GM12878 (cell line): Measurements from ENCODE around the gene C3orf22. TPM values are rescaled to one million over a fixed set of nuclear protein-coding genes. Genes with fewer than 3 reads are reported as not detected.

Experiments
- ATAC-seq: fragments of 200-7000 bp; cut with Tn5 transposase; 3 replicates; pipeline ENCODE4 v1.9.1; 2020; ENCODE audit warnings: mild to moderate bottlenecking, moderate library complexity
- BruUV-seq: library from RNA; stranded (reverse); fragments of 400-500 nt; replicated peaks from 2 replicates; lab custom pipeline; 2021; lab: Mats Ljungman, UMichigan
- CTCF ChIA-PET: fragments of 300-600 bp; sonication (Branson Sonifier 250); formaldehyde crosslinking; extraction: SDS; loops from one replicate; lab custom pipeline; 2021; ENCODE audit warnings: inconsistent platforms; lab: Yijun Ruan, JAX
- POLR2A ChIA-PET: fragments of 350-600 bp; formaldehyde crosslinking; extraction: SDS; loops from one replicate; lab custom pipeline; 2021; ENCODE audit warnings: inconsistent platforms; lab: Charles Lee
- RAD21 ChIA-PET: fragments of 300-600 bp; sonication (Branson Sonifier 250); formaldehyde crosslinking; loops from one replicate; lab custom pipeline; 2023; ENCODE audit warnings: antibody characterized with exemption; ENCODE audit not compliant: unreplicated experiment; lab: Charles Lee
- SMC1A ChIA-PET: fragments of 300-600 bp; sonication (Branson Sonifier 250); formaldehyde crosslinking; loops from one replicate; lab custom pipeline; 2023; ENCODE audit not compliant: unreplicated experiment, uncharacterized antibody; lab: Charles Lee
- DNase-seq: peaks from one replicate; pipeline ENCODE4 v3.0.0-alpha.2; 2011; ENCODE audit warnings: low read depth, low spot score
- FAIRE-seq: peaks from 3 replicates; lab custom pipeline; 2011; peaks lifted over from hg19 to GRCh38; lab: Jason Lieb, UNC
- H2AFZ ChIP-seq: 2 replicates; pipeline ENCODE4 v1.6.0; 2011; ENCODE audit warnings: low read depth, low read length, control low read depth; ENCODE audit not compliant: control insufficient read depth
- H3K27ac ChIP-seq: 2 replicates; pipeline ENCODE4 v1.5.1; 2011; ENCODE audit warnings: control low read depth; ENCODE audit not compliant: control insufficient read depth, insufficient read depth
- H3K27me3 ChIP-seq, 2 experiments: replicated peaks in 1 of 2; 2 replicates each; pipeline versions ENCODE4 v1.6.0 to v1.6.1; 2011; ENCODE audit warnings: low read length in 1 of 2; ENCODE audit not compliant: control insufficient read depth in 2 of 2, insufficient read depth in 2 of 2
- H3K36me3 ChIP-seq, 2 experiments: 2 replicates each; pipeline ENCODE4 v1.5.1; 2011; ENCODE audit warnings: low read length in 1 of 2; ENCODE audit not compliant: control insufficient read depth in 2 of 2, insufficient read depth in 2 of 2
- H3K4me1 ChIP-seq: 2 replicates; pipeline ENCODE4 v1.6.1; 2011; ENCODE audit warnings: mild to moderate bottlenecking, low read length, moderate library complexity, mixed read lengths; ENCODE audit not compliant: control insufficient read depth, insufficient read depth
- H3K4me2 ChIP-seq: 2 replicates; pipeline ENCODE4 v1.6.0; 2011; ENCODE audit warnings: control low read depth; ENCODE audit not compliant: control insufficient read depth, insufficient read depth
- H3K4me3 ChIP-seq: fragments of 200-600 bp; sonication (generic); 2 replicates; pipeline ENCODE4 v1.5.1; 2016
- H3K79me2 ChIP-seq: 2 replicates; pipeline ENCODE4 v1.6.0; 2011; ENCODE audit warnings: low read length; ENCODE audit not compliant: control insufficient read depth, insufficient read depth
- H3K9ac ChIP-seq: 2 replicates; pipeline ENCODE4 v1.8.0; 2011; ENCODE audit warnings: low read length, control low read depth, mixed read lengths; ENCODE audit not compliant: control insufficient read depth, insufficient read depth
- H3K9me3 ChIP-seq: replicated peaks from 3 replicates; pipeline ENCODE4 v1.5.1; 2011; ENCODE audit warnings: mild to moderate bottlenecking, low read length; ENCODE audit not compliant: control insufficient read depth, insufficient read depth
- H4K20me1 ChIP-seq: 2 replicates; pipeline ENCODE4 v1.6.0; 2011; ENCODE audit not compliant: control insufficient read depth, insufficient read depth
- GATAD2B ChIP-seq: fragments of 450-650 bp; conservative IDR thresholded peaks from 2 replicates; pipeline ENCODE4 v1.6.1; 2017; ENCODE audit warnings: low read depth, mild to moderate bottlenecking, moderate library complexity
- HCFC1 ChIP-seq: fragments of 150-350 bp; IDR thresholded peaks from 2 replicates; pipeline ENCODE4 v1.6.1; 2014; ENCODE audit warnings: low read length
- KAT2A ChIP-seq: conservative IDR thresholded peaks from 2 replicates; pipeline ENCODE4 v1.6.1; 2011; ENCODE audit warnings: low read depth, low read length; ENCODE audit not compliant: control insufficient read depth
- KLF5 ChIP-seq: fragments of 450-650 bp; IDR thresholded peaks from 2 replicates; pipeline ENCODE4 v1.6.1; 2014; ENCODE audit warnings: mild to moderate bottlenecking; ENCODE audit not compliant: partially characterized antibody
- MXI1 ChIP-seq: fragments of 150-350 bp; IDR thresholded peaks from 2 replicates; pipeline ENCODE4 v1.6.1; 2011; ENCODE audit warnings: low read depth, mild to moderate bottlenecking, inconsistent platforms, low read length, improper control_type of control experiment
- MYC ChIP-seq: IDR thresholded peaks from 2 replicates; pipeline ENCODE4 v1.6.1; 2011; ENCODE audit warnings: mild to moderate bottlenecking, low read length, moderate library complexity, inconsistent platforms; ENCODE audit not compliant: insufficient read depth, insufficient replicate concordance, insufficient read length, severe bottlenecking
- NFYB ChIP-seq: IDR thresholded peaks from 2 replicates; pipeline ENCODE4 v1.6.1; 2011; ENCODE audit warnings: low read depth, mild to moderate bottlenecking, low read length, improper control_type of control experiment, moderate library complexity; ENCODE audit not compliant: insufficient read depth
- POU2F2 ChIP-seq: IDR thresholded peaks from 3 replicates; pipeline ENCODE4 v1.6.1; 2011; ENCODE audit warnings: low read depth, mild to moderate bottlenecking, low read length, borderline replicate concordance
- SIX5 ChIP-seq: IDR thresholded peaks from 2 replicates; pipeline ENCODE4 v1.6.1; 2011; ENCODE audit warnings: mild to moderate bottlenecking, low read depth, low read length, moderate library complexity; ENCODE audit not compliant: severe bottlenecking
- YY1 ChIP-seq: IDR thresholded peaks from 2 replicates; pipeline ENCODE4 v1.6.1; 2011; ENCODE audit warnings: low read depth, mild to moderate bottlenecking, low read length
- WGBS: methylation state at CpG from one replicate; pipeline ENCODE4 v1.1.6; 2016; ENCODE audit warnings: low lambda C conversion rate; ENCODE audit not compliant: insufficient replicate concordance, insufficient coverage; ENCODE audit errors: missing lambda C conversion rate; 5-methylcytosine and 5-hydroxymethylcytosine counted together
- in situ Hi-C: fragments of 300-500 bp; cut with MboI; formaldehyde crosslinking; loops from 9 replicates; pipeline ENCODE4 v1.14.3; 2018; ENCODE audit warnings: mixed read lengths
- intact Hi-C: fragments of 100-400 bp; cut with micrococcal nuclease; formaldehyde crosslinking; loops from one replicate; pipeline ENCODE4 v1.14.2; 2022; ENCODE audit not compliant: unreplicated experiment
- polyA plus RNA-seq, 11 experiments: library from polyadenylated mRNA; depleted of rRNA in 4 of 11; unstranded in 6 of 11; stranded (reverse) in 5 of 11; fragments of >200 nt; fragmentation: Nextera tagmentation in 4 of 11; fragmentation: Illumina TruSeq in 1 of 11; extraction: Ambion mirVana in 4 of 11; extraction: Trizol in 1 of 11; gene quantifications; 1 replicate in 1 of 11; 2 replicates in 10 of 11; pipeline versions ENCODE4 v1.2.1 to v1.2.3, GENCODE V29; 2011 to 2016; ENCODE audit warnings: inconsistent platforms in 2 of 11, missing spikeins in 2 of 11, low read depth in 1 of 11
- total RNA-seq, 4 experiments: library from RNA; depleted of rRNA in 3 of 4; stranded (reverse); fragments of >200 nt in 3 of 4; fragmentation: Illumina TruSeq in 1 of 4; extraction: Trizol in 1 of 4; gene quantifications; 2 replicates each; pipeline versions ENCODE4 v1.2.1 to v1.2.3, GENCODE V29; 2013 to 2021
- TF ChIP-seq, protein P1 (sequence below): fragments of 450-650 bp; IDR thresholded peaks from 2 replicates; pipeline ENCODE4 v1.6.1; 2017; ENCODE audit warnings: antibody characterized with exemption, mild to moderate bottlenecking, moderate library complexity
- TF ChIP-seq, protein P2 (sequence below): fragments of 450-650 bp; IDR thresholded peaks from 2 replicates; pipeline ENCODE4 v1.6.1; 2017; ENCODE audit warnings: mild to moderate bottlenecking, moderate library complexity
- TF ChIP-seq, protein P3 (sequence below): IDR thresholded peaks from 2 replicates; pipeline ENCODE4 v1.6.1; 2011; ENCODE audit warnings: low read depth, low read length, improper control_type of control experiment, borderline replicate concordance

The C3orf22 gene
- total and polyA plus RNA-seq, 10 of the 15 experiments (the other 5 are each of a cell fraction or from before 2014, with no cell fraction given): not detected

DNA sequence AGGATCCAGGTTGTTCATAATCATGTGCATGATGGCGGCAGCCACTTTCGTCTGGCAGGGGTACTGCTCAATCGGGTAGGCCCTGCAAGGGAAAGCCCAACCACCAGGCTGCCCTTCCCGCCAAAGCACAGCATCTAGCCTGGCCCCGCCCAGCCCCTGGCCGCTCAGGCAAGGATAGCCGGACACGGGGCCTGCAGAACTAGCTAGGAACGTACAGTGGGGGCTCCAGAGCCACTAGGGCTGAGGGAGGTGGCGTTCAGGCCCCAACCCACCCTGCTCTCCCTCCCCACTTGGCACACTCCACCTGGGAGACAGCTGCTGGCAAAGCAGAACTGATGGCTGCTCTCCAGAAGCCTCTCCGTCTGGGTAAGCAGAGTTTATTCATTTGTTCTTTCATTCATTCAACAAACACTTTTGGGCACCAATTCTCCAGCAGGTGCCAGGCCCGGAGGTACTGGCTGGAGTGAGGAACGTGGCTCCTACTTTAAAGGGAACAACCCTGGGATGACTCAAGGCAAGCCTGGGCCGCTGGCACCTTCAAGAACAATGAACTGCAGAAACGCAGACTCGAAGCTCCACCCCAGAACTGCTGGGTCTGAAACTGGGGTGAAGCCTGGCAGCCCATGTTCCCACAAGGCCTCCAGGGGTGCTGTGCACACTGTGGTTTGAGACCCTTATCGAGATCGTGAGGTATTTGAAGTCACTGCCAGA lies 49.0 kb downstream of the C3orf22 start (continued):
- TF ChIP-seq, protein P1, sequence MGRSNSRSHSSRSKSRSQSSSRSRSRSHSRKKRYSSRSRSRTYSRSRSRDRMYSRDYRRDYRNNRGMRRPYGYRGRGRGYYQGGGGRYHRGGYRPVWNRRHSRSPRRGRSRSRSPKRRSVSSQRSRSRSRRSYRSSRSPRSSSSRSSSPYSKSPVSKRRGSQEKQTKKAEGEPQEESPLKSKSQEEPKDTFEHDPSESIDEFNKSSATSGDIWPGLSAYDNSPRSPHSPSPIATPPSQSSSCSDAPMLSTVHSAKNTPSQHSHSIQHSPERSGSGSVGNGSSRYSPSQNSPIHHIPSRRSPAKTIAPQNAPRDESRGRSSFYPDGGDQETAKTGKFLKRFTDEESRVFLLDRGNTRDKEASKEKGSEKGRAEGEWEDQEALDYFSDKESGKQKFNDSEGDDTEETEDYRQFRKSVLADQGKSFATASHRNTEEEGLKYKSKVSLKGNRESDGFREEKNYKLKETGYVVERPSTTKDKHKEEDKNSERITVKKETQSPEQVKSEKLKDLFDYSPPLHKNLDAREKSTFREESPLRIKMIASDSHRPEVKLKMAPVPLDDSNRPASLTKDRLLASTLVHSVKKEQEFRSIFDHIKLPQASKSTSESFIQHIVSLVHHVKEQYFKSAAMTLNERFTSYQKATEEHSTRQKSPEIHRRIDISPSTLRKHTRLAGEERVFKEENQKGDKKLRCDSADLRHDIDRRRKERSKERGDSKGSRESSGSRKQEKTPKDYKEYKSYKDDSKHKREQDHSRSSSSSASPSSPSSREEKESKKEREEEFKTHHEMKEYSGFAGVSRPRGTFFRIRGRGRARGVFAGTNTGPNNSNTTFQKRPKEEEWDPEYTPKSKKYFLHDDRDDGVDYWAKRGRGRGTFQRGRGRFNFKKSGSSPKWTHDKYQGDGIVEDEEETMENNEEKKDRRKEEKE: no peak
- TF ChIP-seq POU2F2: no peak

DNA sequence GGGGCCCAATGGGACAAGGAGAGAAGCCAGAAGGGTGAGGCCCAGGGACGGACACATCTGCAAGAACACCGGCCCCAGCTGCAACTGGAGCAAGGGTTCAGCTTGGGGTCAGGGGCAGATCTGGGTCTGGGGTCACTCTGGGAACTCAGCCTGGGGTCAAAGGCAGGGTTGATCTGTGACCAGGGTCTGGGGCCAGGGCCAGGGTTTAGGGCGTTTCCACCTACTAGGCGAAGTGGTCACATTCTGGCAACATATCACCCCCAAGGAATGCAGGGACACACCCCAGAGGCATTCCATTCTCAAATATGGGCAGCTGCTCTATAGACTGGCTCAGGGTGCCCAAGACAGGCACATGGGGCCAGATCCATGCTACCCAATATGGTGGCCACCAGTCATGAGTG lies 50.2 kb downstream of the C3orf22 start:
- ChIA-PET CTCF (no interaction called here), POLR2A (no interaction called here), RAD21 (no interaction called here), SMC1A (no interaction called here)
- FAIRE-seq (no peak), ATAC-seq (no peak), DNase-seq (no peak)
- intact Hi-C loops: no loop called here
- no peaks in the 10 kb centered on the region for H3K9me3 ChIP-seq
- WGBS: 61% methylated on average over 4 of the region's 4 CpGs
- in situ Hi-C loops: no loop called here
- H3K27me3 ChIP-seq: no peaks in the 10 kb centered on the region; a peak in 1 of 4 replicates
- no peak overlapping the region for H3K4me3 ChIP-seq
- no TSS peak for BruUV-seq
- no peaks in the 10 kb centered on the region for H3K79me2 ChIP-seq
- H3K4me1 ChIP-seq: no peaks in the 10 kb centered on the region
- H4K20me1 ChIP-seq: no peaks in the 10 kb centered on the region
- H3K36me3 ChIP-seq: no peaks in the 10 kb centered on the region
- H2AFZ ChIP-seq: no peak overlapping the region
- no peak overlapping the region for H3K4me2 ChIP-seq
- no peak overlapping the region for H3K9ac ChIP-seq
- H3K27ac ChIP-seq: no peak overlapping the region
- TF ChIP-seq YY1: no peak
- TF ChIP-seq SIX5: no peak
- TF ChIP-seq HCFC1: no peak
- no peak for TF ChIP-seq GATAD2B
- TF ChIP-seq, protein P2, sequence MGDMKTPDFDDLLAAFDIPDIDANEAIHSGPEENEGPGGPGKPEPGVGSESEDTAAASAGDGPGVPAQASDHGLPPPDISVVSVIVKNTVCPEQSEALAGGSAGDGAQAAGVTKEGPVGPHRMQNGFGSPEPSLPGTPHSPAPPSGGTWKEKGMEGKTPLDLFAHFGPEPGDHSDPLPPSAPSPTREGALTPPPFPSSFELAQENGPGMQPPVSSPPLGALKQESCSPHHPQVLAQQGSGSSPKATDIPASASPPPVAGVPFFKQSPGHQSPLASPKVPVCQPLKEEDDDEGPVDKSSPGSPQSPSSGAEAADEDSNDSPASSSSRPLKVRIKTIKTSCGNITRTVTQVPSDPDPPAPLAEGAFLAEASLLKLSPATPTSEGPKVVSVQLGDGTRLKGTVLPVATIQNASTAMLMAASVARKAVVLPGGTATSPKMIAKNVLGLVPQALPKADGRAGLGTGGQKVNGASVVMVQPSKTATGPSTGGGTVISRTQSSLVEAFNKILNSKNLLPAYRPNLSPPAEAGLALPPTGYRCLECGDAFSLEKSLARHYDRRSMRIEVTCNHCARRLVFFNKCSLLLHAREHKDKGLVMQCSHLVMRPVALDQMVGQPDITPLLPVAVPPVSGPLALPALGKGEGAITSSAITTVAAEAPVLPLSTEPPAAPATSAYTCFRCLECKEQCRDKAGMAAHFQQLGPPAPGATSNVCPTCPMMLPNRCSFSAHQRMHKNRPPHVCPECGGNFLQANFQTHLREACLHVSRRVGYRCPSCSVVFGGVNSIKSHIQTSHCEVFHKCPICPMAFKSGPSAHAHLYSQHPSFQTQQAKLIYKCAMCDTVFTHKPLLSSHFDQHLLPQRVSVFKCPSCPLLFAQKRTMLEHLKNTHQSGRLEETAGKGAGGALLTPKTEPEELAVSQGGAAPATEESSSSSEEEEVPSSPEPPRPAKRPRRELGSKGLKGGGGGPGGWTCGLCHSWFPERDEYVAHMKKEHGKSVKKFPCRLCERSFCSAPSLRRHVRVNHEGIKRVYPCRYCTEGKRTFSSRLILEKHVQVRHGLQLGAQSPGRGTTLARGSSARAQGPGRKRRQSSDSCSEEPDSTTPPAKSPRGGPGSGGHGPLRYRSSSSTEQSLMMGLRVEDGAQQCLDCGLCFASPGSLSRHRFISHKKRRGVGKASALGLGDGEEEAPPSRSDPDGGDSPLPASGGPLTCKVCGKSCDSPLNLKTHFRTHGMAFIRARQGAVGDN: no peak
- TF ChIP-seq MXI1: no peak
- TF ChIP-seq KLF5: no peak
- no peak for TF ChIP-seq MYC
- TF ChIP-seq KAT2A: no peak
- TF ChIP-seq, protein P3, sequence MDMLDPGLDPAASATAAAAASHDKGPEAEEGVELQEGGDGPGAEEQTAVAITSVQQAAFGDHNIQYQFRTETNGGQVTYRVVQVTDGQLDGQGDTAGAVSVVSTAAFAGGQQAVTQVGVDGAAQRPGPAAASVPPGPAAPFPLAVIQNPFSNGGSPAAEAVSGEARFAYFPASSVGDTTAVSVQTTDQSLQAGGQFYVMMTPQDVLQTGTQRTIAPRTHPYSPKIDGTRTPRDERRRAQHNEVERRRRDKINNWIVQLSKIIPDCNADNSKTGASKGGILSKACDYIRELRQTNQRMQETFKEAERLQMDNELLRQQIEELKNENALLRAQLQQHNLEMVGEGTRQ: no peak
- TF ChIP-seq NFYB: no peak
